ENCODE measurements around the gene PHC2. TPM values are rescaled to one million over a fixed set of nuclear protein-coding genes. Genes with fewer than 3 reads are reported as not detected.
A peak's percentile ranks its signal among the peaks of the same experiment; 100 is the strongest.

Gene PHC2
- total and polyA plus RNA-seq, 2 donors from 2014 or later, result 118 to 149 TPM

- FAIRE-seq, result peak; percentile 90
- intact Hi-C loops (cut with DNase I), result no loop called here
- peak within 1 kb of the TSS in 1 of 2 donors; percentile 20 for H3K27ac ChIP-seq (ENCODE audit: low read depth in 2 of 2, low read length in 2 of 2)
Observed at GRCh38 chr1:33472269-33472980, 41.5 kb upstream of the PHC2 start, which contains the start of gene ZSCAN20. ZSCAN20 (plus strand) TSS chr1:33472645; CDS start chr1:33479289, 6,644 bp downstream.

GRCh38 chr1:33471416-33471815, 40.5 kb upstream of the PHC2 start:
- Histone ChIP-seq H3K9me3 (ENCODE audit: control insufficient read depth in 2 of 3, insufficient read depth in 1 of 3, low read length in 3 of 3) (no peaks in the 10 kb centered on the region), H3K27ac (ENCODE audit: low read depth in 2 of 2, low read length in 2 of 2) (no peak overlapping the region), H3K9ac (ENCODE audit: low read length in 3 of 3) (no peak overlapping the region), H3K4me1 (ENCODE audit: control insufficient read depth in 2 of 3, insufficient read depth in 2 of 3, low read depth in 1 of 3, low read length in 3 of 3) (peaks cover 3 to 16% (median 7%) of the 10 kb centered on the region in 3 donors), H3K4me3 (ENCODE audit: low read length in 3 of 3) (no peak overlapping the region), H3K36me3 (ENCODE audit: control insufficient read depth in 2 of 3, insufficient read depth in 3 of 3, low read length in 3 of 3) (no peaks in the 10 kb centered on the region), H3K27me3 (ENCODE audit: control insufficient read depth, insufficient read depth, low read length) (no peaks in the 10 kb centered on the region)
- FAIRE-seq, result no peak
- intact Hi-C loops (cut with DNase I), result no loop called here
- no peak for TF ChIP-seq CTCF (IDR thresholded peaks at IDR 0.05; ENCODE audit: borderline replicate concordance, extremely low read depth, insufficient read depth)
- no peak for DNase-seq

More at GRCh38 chr1:33472269-33472980, 41.5 kb upstream of the PHC2 start, which contains the start of gene ZSCAN20:
- no peaks in the 10 kb centered on the region for H3K9me3 ChIP-seq (ENCODE audit: control insufficient read depth in 2 of 3, insufficient read depth in 1 of 3, low read length in 3 of 3)
- peak within 1 kb of the TSS; percentile 71 to 79 (median 76) for H3K4me3 ChIP-seq (ENCODE audit: low read length in 3 of 3)
- H3K27me3 ChIP-seq (ENCODE audit: control insufficient read depth, insufficient read depth, low read length), result no peaks in the 10 kb centered on the region
- H3K9ac ChIP-seq (ENCODE audit: low read length in 3 of 3), result peak within 1 kb of the TSS; percentile 46 to 74 (median 70)
- TF ChIP-seq CTCF (IDR thresholded peaks at IDR 0.05; ENCODE audit: borderline replicate concordance, extremely low read depth, insufficient read depth), result no peak
- H3K4me1 ChIP-seq (ENCODE audit: control insufficient read depth in 2 of 3, insufficient read depth in 2 of 3, low read depth in 1 of 3, low read length in 3 of 3), result peaks cover 3 to 11% (median 7%) of the 10 kb centered on the region in 3 donors
- DNase-seq, result peak; percentile 98 to 99 (median 99)
- H3K36me3 ChIP-seq (ENCODE audit: control insufficient read depth in 2 of 3, insufficient read depth in 3 of 3, low read length in 3 of 3), result no peaks in the 10 kb centered on the region

GRCh38 chr1:33470495-33471012, 39.7 kb upstream of the PHC2 start:
- peak; percentile 72 for TF ChIP-seq CTCF (IDR thresholded peaks at IDR 0.05; ENCODE audit: borderline replicate concordance, extremely low read depth, insufficient read depth)
- Histone ChIP-seq H3K4me3 (ENCODE audit: low read length in 3 of 3) (no peak overlapping the region), H3K27ac (ENCODE audit: low read depth in 2 of 2, low read length in 2 of 2) (no peak overlapping the region), H3K9me3 (ENCODE audit: control insufficient read depth in 2 of 3, insufficient read depth in 1 of 3, low read length in 3 of 3) (no peaks in the 10 kb centered on the region), H3K4me1 (ENCODE audit: control insufficient read depth in 2 of 3, insufficient read depth in 2 of 3, low read depth in 1 of 3, low read length in 3 of 3) (peaks cover 3 to 21% (median 7%) of the 10 kb centered on the region in 3 donors), H3K27me3 (ENCODE audit: control insufficient read depth, insufficient read depth, low read length) (no peaks in the 10 kb centered on the region), H3K36me3 (ENCODE audit: control insufficient read depth in 2 of 3, insufficient read depth in 3 of 3, low read length in 3 of 3) (no peaks in the 10 kb centered on the region), H3K9ac (ENCODE audit: low read length in 3 of 3) (no peak overlapping the region)
- FAIRE-seq (no peak), DNase-seq (peak; percentile 82 to 95 (median 84))
- intact Hi-C loops (cut with DNase I), result no loop called here

All from kidney (tissue), 14 donors.